HL-60/S4 treated with phorbol 12-myristate 13-acetate at 8.2 ng/mL for 4 days and 3 days (cell line): ENCODE data around the gene CDK16.

ENCODE experiments used
- in situ Hi-C: fragments of 300-500 bp; cut with MboI; formaldehyde crosslinking; loops from 2 replicates; pipeline ENCODE4 v1.15.0; 2022; ENCODE audit warnings: low sequenced_read_pairs

The CDK16 gene

GRCh38 chrX:47223476-47224250 is 5.2 kb downstream of the CDK16 start:
- in situ Hi-C loops, result loop anchor here (25.0 kb wide), 1 partner anchor 289 kb away; no protein-coding TSS in a partner anchor

- in situ Hi-C loops, result loop anchor here (25.0 kb wide), 1 partner anchor 288 kb away; no protein-coding TSS in a partner anchor
Measured at GRCh38 chrX:47224266-47224895, 5.9 kb downstream of the CDK16 start.

DNA sequence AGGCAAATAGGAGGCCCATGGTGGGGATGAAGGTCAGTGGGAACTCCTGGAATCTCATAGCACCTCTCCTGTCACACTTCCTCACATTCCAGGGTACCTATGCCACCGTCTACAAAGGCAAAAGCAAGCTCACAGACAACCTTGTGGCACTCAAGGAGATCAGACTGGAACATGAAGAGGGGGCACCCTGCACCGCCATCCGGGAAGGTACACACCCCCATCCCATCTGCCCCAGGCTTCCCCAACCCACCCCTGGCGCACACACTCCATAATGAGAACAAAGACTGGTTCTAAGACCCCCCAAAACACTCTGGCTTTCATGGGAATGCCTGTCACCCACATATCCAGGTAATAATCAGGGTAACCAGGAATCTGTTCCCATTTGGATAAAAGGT is 6.4 kb downstream of the CDK16 start:
- in situ Hi-C loops, result loop anchor here (25.0 kb wide), 1 partner anchor 287 kb away; no protein-coding TSS in a partner anchor

- in situ Hi-C loops, result no loop called here
Measured at GRCh38 chrX:47226071-47226470, 7.6 kb downstream of the CDK16 start.

GRCh38 chrX:47226531-47227333 is 8.3 kb downstream of the CDK16 start:
- in situ Hi-C loops, result no loop called here

- in situ Hi-C loops, result no loop called here
Measured at GRCh38 chrX:47227334-47227583, 8.8 kb downstream of the CDK16 start.

GRCh38 chrX:47228550-47229270 is 10.2 kb downstream of the CDK16 start:
- in situ Hi-C loops, result no loop called here

DNA sequence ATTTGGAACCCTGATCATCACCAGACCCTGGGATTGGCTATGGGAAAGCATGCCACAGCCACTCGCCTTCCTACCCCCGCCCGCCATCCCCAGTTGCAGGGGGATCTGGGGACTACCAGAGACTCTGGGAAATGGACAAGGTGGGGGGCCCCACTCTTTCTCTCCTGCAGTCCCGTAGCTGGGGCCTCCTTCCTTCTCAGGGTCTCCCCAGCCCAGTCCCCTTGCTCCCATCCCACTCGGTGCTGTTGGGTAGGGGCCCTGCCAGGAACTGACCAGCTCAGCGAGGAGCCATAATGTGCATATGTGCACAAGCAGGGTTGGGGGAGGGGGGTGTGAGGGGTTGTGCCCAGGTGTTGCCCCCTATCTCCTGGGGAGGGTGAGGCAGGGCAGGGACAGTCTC is 10.9 kb downstream of the CDK16 start:
- in situ Hi-C loops, result no loop called here

DNA sequence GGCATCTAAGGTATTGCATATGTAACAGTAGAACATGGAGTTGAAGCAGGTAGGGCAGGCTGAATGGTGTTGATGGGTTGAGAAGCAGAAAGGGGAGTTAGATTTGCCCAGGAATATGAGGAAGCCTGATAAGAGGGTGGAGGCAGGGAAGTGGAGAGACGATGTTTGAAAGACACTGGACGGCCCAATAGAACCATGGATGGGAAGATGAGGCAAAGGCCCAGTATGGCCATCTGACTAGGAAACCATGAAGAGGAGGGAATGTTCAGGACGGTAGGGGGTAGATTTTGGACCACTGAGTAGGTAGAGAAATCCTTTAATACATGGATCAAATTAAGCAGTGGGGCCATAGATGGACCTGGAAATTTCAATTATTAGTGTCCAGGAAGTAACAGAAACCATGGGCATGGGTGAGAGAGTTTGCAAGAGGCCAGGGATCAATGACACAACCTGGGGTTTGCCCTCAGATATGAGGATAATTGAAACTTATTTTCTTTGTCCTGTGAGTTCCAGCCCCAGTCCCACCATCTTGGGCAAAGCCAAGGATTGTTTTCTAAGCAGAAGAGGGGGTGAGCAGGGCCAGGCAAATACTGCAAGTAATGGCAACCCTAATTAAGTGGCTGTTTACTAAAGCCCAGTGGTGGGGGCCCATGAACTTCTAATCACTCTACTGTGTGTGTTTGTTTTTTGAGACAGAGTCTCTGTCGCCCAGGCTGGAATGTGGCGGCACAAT is 11.8 kb downstream of the CDK16 start:
- in situ Hi-C loops, result no loop called here

DNA sequence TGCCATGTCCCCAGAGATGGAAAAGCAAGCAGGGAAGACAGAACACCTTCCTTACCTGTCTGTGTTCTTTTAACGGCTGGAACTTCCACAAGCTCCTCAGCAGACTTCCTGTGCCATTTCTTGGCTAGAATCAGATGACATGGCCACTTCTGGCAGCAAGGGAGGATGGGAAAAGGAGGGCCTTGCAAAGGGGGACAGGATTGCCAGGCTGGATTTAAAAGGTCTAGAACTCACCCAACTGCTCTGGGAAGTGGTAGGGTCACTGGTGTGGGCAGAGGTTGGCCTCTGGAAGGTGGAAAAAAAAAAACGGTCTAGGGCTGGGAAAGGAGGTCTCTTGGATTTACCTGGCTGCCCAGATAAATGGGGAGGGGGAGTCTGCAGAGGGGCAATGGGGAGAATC is 12.7 kb downstream of the CDK16 start:
- in situ Hi-C loops, result no loop called here

DNA sequence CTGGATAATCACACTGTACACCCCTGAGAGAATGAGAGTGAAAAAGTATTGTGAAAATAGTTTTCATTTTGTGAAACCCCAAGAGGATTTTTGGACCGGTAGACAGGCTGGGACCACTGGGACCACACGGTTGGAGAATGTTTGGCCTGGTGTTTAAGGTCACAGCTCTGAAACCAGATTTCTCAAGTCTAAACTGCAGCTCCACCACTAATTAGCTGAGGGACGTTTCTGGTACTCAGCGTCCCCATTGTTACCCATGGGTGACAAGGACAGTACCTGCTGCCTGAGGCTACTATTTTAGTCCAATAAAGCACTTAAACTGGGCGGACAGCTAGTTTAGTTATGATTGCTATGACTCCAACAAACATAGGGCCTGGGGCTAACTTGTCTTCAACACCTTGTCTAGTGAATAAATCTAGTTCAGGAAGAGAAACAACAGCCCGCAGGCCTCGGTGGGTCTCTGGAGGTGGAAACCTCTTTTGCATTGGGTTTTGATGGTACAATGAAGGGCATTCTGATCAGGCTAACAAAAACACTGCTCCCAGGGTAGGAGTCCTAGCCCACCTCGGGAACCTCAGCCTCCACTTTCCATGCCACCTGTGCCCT is 13.8 kb downstream of the CDK16 start:
- in situ Hi-C loops, result no loop called here

- in situ Hi-C loops, result no loop called here
Measured at GRCh38 chrX:47232803-47233332, 14.4 kb downstream of the CDK16 start, which contains the start of gene USP11. Gene USP11, plus strand, starts transcription at chrX:47233009. Its CDS starts 35 bp downstream, at chrX:47233044.

DNA sequence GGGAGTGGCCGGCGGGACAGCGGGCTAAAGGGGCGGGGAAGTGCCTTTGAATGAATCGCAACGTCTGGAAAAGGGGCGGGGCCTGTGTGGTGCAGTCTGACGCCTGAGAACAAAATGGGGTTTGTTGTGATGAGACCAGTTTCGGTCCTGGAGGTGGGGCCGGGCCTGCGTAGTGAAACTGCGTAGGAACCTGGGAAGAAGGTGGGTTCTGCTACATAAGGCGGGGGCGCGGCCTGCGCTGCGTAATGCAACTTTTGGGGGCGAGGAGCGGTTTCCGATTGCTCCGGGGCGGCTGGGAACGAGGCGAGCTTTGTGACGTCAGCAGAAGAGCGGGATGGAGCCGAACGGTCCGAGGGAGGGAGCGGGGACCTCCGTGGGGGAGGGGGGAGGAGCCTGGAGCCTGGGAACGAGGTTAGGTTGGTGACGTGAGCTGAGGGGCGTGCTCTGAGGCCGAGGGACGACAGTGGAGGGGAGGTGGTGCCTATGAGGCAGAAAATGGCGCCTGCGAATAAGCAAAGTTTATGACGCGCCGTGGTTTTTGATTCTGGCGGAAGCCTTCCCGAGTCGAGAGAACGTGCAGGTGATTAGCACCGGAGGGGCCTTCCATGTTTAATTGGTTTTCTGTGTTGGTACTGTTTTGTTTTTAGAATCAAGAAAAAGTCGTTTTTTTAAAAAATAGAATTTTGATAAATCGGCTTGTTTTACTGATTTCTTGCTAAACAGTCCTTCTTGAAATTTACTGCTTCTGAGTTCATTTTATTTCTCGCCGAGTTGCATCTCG is 15.0 kb downstream of the CDK16 start:
- in situ Hi-C loops, result no loop called here

DNA sequence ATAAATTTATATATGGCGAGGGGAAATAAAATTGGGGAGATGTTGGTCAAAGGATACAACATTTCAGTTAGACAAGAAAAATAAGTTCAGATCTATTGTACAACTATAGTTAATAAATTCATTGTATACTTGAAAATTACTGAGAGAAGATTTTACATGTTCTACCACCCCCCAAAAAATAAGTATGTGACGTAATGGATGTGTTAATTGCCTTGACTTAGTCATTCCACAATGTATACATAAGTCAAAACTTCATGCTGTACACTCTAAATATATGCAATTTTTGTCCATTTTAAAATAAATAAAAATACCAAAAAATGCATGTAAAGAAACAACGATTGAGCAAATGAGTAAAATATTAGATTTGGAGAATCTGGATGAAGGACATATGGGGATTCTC is 16.1 kb downstream of the CDK16 start:
- in situ Hi-C loops, result no loop called here

GRCh38 chrX:47235691-47236103 is 17.2 kb downstream of the CDK16 start:
- in situ Hi-C loops, result no loop called here

DNA sequence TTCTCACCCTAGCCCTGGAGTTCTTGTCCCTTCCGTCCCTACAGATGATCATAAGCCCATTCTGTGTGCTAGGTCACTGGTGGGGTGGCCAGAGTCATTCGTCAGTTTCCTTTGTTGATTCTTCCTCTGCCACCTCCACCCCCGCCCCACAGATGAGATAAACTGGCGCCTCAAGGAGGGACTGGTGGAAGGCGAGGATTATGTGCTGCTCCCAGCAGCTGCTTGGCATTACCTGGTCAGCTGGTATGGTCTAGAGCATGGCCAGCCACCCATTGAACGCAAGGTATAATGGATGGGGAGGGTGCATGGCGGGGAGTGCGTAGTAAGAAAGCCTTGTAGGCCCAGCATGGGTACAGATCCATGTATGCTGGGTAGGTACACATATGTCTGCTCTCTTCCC is 20.7 kb downstream of the CDK16 start:
- in situ Hi-C loops, result no loop called here

DNA sequence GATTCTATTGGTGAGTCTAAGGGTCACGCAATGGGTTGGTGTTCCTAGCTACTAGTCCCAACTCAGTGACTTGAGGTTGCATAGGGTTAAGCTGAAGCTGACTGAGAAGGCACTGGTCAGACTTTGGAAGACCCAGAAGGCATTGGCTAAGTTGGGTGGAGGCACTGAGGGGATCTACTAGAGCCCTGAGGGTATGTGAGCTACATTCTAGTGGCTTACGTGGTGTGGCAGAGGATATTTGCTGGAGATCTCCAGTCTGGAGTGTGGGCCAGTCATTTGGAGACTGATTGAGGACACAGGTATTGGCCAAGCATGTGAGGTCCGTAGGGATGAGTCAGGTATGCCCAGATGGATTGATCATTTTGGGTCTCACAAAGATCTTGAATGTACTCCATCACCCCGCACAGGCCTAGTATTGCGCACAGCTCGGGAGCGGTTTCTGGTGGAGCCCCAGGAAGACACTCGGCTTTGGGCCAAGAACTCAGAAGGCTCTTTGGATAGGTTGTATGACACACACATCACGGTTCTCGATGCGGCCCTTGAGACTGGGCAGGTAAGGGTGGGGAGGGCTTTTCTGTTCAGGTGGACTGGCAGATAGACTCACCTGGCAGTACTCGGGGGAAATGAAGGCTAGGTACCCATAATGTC is 21.5 kb downstream of the CDK16 start:
- in situ Hi-C loops, result no loop called here

- in situ Hi-C loops, result no loop called here
Measured at GRCh38 chrX:47240619-47241018, 22.1 kb downstream of the CDK16 start.
